HG02763 (cell line): ENCODE measurements around the gene EEA1.
"Not testable (repeated sequence)": the region's sequence is repeated elsewhere in the genome, so short reads cannot be mapped to it uniquely, and the experiment has no call there.

Source experiments
- ATAC-seq: cut with Tn5 transposase; IDR thresholded peaks from one replicate; pipeline ENCODE4 v1.9.1; 2021; ENCODE audit warnings: mild to moderate bottlenecking, moderate library complexity; ENCODE audit not compliant: unreplicated experiment

EEA1 gene

GRCh38 chr12:92821142-92821541 lies 108.0 kb downstream of the EEA1 start:
- no peak for ATAC-seq

GRCh38 chr12:92814584-92814983 lies 114.5 kb downstream of the EEA1 start:
- no peak for ATAC-seq

GRCh38 chr12:92810370-92810769 lies 118.7 kb downstream of the EEA1 start:
- ATAC-seq, result no peak

GRCh38 chr12:92803903-92804302 lies 125.2 kb downstream of the EEA1 start:
- ATAC-seq, result no peak

- ATAC-seq, result no peak
Measured at GRCh38 chr12:92802906-92803305, 126.2 kb downstream of the EEA1 start.

- ATAC-seq, result no peak
Measured at GRCh38 chr12:92796650-92797049, 132.4 kb downstream of the EEA1 start.

GRCh38 chr12:92794814-92795213 lies 134.3 kb downstream of the EEA1 start:
- ATAC-seq, result no peak

GRCh38 chr12:92794356-92794755 lies 134.7 kb downstream of the EEA1 start:
- not testable (repeated sequence) for ATAC-seq

GRCh38 chr12:92786045-92786444 lies 143.1 kb downstream of the EEA1 start:
- no peak for ATAC-seq

GRCh38 chr12:92785563-92785950 lies 143.5 kb downstream of the EEA1 start:
- no peak for ATAC-seq

- ATAC-seq, result peak; percentile 91
Measured at GRCh38 chr12:92784797-92785562, 144.1 kb downstream of the EEA1 start.

- ATAC-seq, result no peak
Measured at GRCh38 chr12:92784356-92784755, 144.7 kb downstream of the EEA1 start.

- no peak for ATAC-seq
Measured at GRCh38 chr12:92779902-92780301, 149.2 kb downstream of the EEA1 start.

GRCh38 chr12:92778525-92778924 lies 150.6 kb downstream of the EEA1 start:
- ATAC-seq, result no peak

- ATAC-seq, result no peak
Measured at GRCh38 chr12:92775416-92775815, 153.7 kb downstream of the EEA1 start.

GRCh38 chr12:92771001-92771400 lies 158.1 kb downstream of the EEA1 start:
- no peak for ATAC-seq

GRCh38 chr12:92769124-92769901 lies 159.8 kb downstream of the EEA1 start:
- peak; percentile 83 for ATAC-seq

- no peak for ATAC-seq
Measured at GRCh38 chr12:92765871-92766270, 163.2 kb downstream of the EEA1 start.

- ATAC-seq, result no peak
Measured at GRCh38 chr12:92764831-92765230, 164.3 kb downstream of the EEA1 start.

- no peak for ATAC-seq
Measured at GRCh38 chr12:92762773-92763172, 166.3 kb downstream of the EEA1 start.

- ATAC-seq, result no peak
Measured at GRCh38 chr12:92759634-92760268, 169.3 kb downstream of the EEA1 start.
